Esophagus squamous epithelium (tissue), 5 donors: ENCODE results near the gene BFSP1. TPM values are rescaled to one million over a fixed set of nuclear protein-coding genes. Genes with fewer than 3 reads are reported as not detected.

Source experiments
- DNase-seq: peaks from one replicate; lab custom pipeline; 2025; lab: John Stamatoyannopoulos, UW
- H3K27ac ChIP-seq, 4 donors: fragments of 200-600 bp; sonication (generic); one replicate each; pipeline ENCODE4 v1.5.1; 2016 to 2019; ENCODE audit warnings: mild to moderate bottlenecking in 1 of 4
- H3K27me3 ChIP-seq, 4 donors: fragments of 200-600 bp; sonication (generic); 1 replicate in 3 of 4; 2 replicates in 1 of 4; pipeline versions ENCODE4 v1.5.1 to v1.6.0; 2017 to 2021; ENCODE audit warnings: antibody characterized with exemption in 1 of 4
- H3K36me3 ChIP-seq, 3 donors: fragments of 200-600 bp; sonication (generic); one replicate each; pipeline ENCODE4 v1.5.1; 2016 to 2019
- H3K4me1 ChIP-seq, 3 donors: fragments of 200-600 bp; sonication (generic); one replicate each; pipeline ENCODE4 v1.5.1; 2017 to 2019
- H3K4me3 ChIP-seq, 4 donors: fragments of 200-600 bp; sonication (generic); 1 replicate in 3 of 4; 2 replicates in 1 of 4; pipeline ENCODE4 v1.5.1; 2016 to 2019; ENCODE audit warnings: mild to moderate bottlenecking in 2 of 4, moderate library complexity in 1 of 4
- H3K9me3 ChIP-seq, 3 donors: fragments of 200-600 bp; sonication (generic); one replicate each; pipeline ENCODE4 v1.5.1; 2016 to 2019
- CTCF ChIP-seq, 6 experiments: fragments of 450-650 bp in 4 of 6; fragments of 200-600 bp in 2 of 6; sonication (generic) in 2 of 6; IDR thresholded peaks; one replicate each; pipeline ENCODE4 v1.5.1; 2016 to 2019; ENCODE audit warnings: antibody characterized with exemption in 6 of 6, mild to moderate bottlenecking in 4 of 6, moderate library complexity in 4 of 6
- POLR2A ChIP-seq, 4 donors: fragments of 450-650 bp; IDR thresholded peaks; one replicate each; pipeline ENCODE4 v1.6.1; 2017; ENCODE audit warnings: antibody characterized with exemption in 4 of 4, mild to moderate bottlenecking in 4 of 4, moderate library complexity in 3 of 4
- WGBS, 2 donors: methylation state at CpG; one replicate each; pipeline ENCODE4 v1.1.5; 2018; 5-methylcytosine and 5-hydroxymethylcytosine counted together
- intact Hi-C: fragments of 100-400 bp; cut with DNase I; formaldehyde crosslinking; loops from one replicate; pipeline ENCODE4 v1.15.0; 2022
- total RNA-seq, 4 donors: library from RNA; depleted of rRNA; stranded (reverse); fragments of >200 nt; gene quantifications; one replicate each; pipeline ENCODE4 v1.1.0, GENCODE V29; 2016
- donor health status: DM: yes; HTN: yes; CAD: no.

Gene BFSP1
- total RNA-seq, 4 donors from 2014 or later: 0.56 to 1.3 (median 1.00) TPM

- 78 to 80% methylated on average over 10 to 12 of the region's 24 CpGs for WGBS, 2 donors
- H3K4me3 ChIP-seq: no peak overlapping the region
- H3K36me3 ChIP-seq: no peaks in the 10 kb centered on the region
- H3K4me1 ChIP-seq: no peaks in the 10 kb centered on the region
- peaks cover 0 to 4% (median 0%) of the 10 kb centered on the region in 4 donors for H3K27me3 ChIP-seq
- H3K9me3 ChIP-seq: no peaks in the 10 kb centered on the region
- TF ChIP-seq CTCF (IDR thresholded peaks at IDR 0.05): no peak
- TF ChIP-seq POLR2A (IDR thresholded peaks at IDR 0.05): no peak
- no peak overlapping the region for H3K27ac ChIP-seq
- intact Hi-C loops: no loop called here
- no peak for DNase-seq
Observed at GRCh38 chr20:17468073-17468840, 62.9 kb downstream of the BFSP1 start.

GRCh38 chr20:17467120-17467655 lies 64.0 kb downstream of the BFSP1 start:
- no peak overlapping the region for H3K4me3 ChIP-seq
- H3K27ac ChIP-seq: no peak overlapping the region
- H3K4me1 ChIP-seq: no peaks in the 10 kb centered on the region
- 75 to 78% methylated on average over 4 of the region's 4 CpGs for WGBS, 2 donors
- no peaks in the 10 kb centered on the region for H3K36me3 ChIP-seq
- no peak for DNase-seq
- no peaks in the 10 kb centered on the region for H3K9me3 ChIP-seq
- H3K27me3 ChIP-seq: peaks cover 0 to 4% (median 0%) of the 10 kb centered on the region in 4 donors
- TF ChIP-seq POLR2A (IDR thresholded peaks at IDR 0.05) (no peak), CTCF (IDR thresholded peaks at IDR 0.05) (no peak)
- intact Hi-C loops: no loop called here

DNA sequence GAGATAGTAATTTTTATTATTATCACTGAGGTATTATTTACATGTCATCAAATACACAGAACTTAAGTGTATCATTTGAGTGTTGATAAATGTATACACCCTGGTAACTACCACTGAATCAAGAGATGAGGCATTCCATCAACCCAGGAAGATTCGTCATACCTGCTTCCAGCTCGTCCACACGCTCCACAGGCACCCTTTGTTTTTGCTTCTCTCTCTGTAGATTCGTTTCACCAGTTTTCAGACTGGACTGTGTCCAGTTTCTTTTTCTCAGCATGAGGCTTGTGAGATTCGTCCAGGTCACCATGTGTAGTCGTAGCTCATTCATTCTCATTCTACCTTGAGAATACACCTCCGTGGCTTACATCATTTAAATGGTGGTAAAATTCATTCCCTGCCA lies 64.5 kb downstream of the BFSP1 start:
- Histone ChIP-seq H3K9me3 (no peaks in the 10 kb centered on the region), H3K4me3 (no peak overlapping the region), H3K27ac (no peak overlapping the region), H3K27me3 (peaks cover 0 to 4% (median 0%) of the 10 kb centered on the region in 4 donors), H3K4me1 (no peaks in the 10 kb centered on the region), H3K36me3 (no peaks in the 10 kb centered on the region)
- no peak for TF ChIP-seq CTCF (IDR thresholded peaks at IDR 0.05)
- TF ChIP-seq POLR2A (IDR thresholded peaks at IDR 0.05): no peak
- intact Hi-C loops: no loop called here
- no peak for DNase-seq
- WGBS, 2 donors: 71 to 73% methylated on average over 7 of the region's 7 CpGs

DNA sequence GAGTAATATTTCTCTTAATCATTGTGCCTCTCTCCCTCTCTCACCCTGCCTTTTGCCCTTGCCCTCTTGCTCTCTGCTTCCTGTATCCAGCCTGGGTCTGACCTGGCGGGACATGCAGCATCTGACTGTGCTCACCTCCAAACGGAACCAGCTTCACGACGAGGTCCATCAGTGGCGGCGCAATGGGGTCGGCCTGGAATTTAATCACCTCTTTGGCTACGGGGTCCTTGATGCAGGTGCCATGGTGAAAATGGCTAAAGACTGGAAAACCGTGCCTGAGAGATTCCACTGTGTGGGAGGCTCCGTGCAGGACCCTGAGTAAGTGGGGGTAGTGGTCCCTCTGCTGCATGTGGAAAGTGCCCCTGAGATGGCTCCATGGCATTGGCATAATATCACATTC lies 65.9 kb downstream of the BFSP1 start:
- peaks cover 0 to 4% (median 0%) of the 10 kb centered on the region in 4 donors for H3K27me3 ChIP-seq
- H3K27ac ChIP-seq: no peak overlapping the region
- H3K4me3 ChIP-seq: no peak overlapping the region
- no peaks in the 10 kb centered on the region for H3K4me1 ChIP-seq
- intact Hi-C loops: no loop called here
- H3K9me3 ChIP-seq: no peaks in the 10 kb centered on the region
- TF ChIP-seq CTCF (IDR thresholded peaks at IDR 0.05) (no peak), POLR2A (IDR thresholded peaks at IDR 0.05) (no peak)
- DNase-seq: no peak
- H3K36me3 ChIP-seq: no peaks in the 10 kb centered on the region
- WGBS, 2 donors: 82 to 87% methylated on average over 9 to 10 of the region's 10 CpGs

DNA sequence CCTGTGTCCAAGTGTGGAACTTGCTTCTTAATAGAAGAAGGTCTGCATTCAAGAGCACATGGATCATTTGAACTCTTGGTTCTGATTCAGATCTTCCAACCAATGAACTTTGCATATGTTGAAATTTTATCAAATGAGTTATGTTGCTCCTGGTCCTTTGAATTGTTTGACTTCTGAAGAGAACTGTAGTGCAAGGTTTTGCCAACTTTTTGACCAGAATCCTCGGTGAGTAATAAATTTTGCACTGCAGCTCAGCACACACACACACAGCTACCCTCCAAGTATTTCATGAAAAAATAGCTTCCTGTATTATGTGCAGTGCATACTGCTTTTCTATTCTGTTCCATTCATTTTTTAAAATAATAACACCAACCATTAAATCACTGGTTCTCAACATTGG lies 67.5 kb downstream of the BFSP1 start:
- Histone ChIP-seq H3K27ac (no peak overlapping the region), H3K4me1 (no peaks in the 10 kb centered on the region), H3K9me3 (no peaks in the 10 kb centered on the region), H3K36me3 (no peaks in the 10 kb centered on the region), H3K4me3 (no peak overlapping the region), H3K27me3 (peaks cover 0 to 4% (median 0%) of the 10 kb centered on the region in 4 donors)
- intact Hi-C loops: no loop called here
- TF ChIP-seq CTCF (IDR thresholded peaks at IDR 0.05) (no peak), POLR2A (IDR thresholded peaks at IDR 0.05) (no peak)
- WGBS, 2 donors: 30 to 53% methylated on average over 1 of the region's 1 CpG
- DNase-seq: no peak
